ENCODE data around the gene MORC1.

Gene MORC1

DNA sequence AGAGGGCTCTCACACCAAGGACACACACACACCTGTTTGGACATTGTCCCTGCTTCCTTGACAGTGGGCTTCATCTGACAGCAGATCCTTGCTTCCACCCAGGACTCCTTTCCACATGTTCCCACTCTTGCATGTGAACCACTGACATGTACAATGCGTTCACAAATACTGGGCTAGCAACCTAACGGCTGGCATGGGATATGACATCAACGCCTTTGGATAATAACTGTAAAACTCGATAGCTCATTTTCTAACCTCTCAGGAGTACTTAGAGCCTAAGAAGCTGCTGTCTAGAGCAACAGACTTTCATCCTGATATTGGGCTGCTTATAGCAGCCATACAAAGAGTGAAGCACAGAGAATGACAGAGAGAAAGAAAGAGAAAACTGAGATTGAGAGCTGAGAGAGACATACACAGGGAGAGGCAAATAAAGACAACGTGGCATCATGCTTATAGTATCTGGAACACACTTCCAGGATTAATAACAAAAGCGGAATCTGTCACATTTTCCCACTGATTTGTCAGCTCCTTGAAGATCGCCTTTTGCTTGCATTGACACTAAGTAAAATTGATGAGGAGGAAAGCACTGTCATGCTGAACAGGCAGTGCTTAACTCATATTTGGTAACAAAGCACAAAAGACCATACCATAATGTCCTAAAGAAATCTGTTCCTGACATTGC, 166.0 kb downstream of the MORC1 start:
- TF ChIP-seq FOXP2 (optimal IDR thresholded peaks at IDR 0.05; ENCODE audit: borderline replicate concordance, extremely low read depth, extremely low read length, insufficient read depth), result no peak
- TF ChIP-seq, protein P1, sequence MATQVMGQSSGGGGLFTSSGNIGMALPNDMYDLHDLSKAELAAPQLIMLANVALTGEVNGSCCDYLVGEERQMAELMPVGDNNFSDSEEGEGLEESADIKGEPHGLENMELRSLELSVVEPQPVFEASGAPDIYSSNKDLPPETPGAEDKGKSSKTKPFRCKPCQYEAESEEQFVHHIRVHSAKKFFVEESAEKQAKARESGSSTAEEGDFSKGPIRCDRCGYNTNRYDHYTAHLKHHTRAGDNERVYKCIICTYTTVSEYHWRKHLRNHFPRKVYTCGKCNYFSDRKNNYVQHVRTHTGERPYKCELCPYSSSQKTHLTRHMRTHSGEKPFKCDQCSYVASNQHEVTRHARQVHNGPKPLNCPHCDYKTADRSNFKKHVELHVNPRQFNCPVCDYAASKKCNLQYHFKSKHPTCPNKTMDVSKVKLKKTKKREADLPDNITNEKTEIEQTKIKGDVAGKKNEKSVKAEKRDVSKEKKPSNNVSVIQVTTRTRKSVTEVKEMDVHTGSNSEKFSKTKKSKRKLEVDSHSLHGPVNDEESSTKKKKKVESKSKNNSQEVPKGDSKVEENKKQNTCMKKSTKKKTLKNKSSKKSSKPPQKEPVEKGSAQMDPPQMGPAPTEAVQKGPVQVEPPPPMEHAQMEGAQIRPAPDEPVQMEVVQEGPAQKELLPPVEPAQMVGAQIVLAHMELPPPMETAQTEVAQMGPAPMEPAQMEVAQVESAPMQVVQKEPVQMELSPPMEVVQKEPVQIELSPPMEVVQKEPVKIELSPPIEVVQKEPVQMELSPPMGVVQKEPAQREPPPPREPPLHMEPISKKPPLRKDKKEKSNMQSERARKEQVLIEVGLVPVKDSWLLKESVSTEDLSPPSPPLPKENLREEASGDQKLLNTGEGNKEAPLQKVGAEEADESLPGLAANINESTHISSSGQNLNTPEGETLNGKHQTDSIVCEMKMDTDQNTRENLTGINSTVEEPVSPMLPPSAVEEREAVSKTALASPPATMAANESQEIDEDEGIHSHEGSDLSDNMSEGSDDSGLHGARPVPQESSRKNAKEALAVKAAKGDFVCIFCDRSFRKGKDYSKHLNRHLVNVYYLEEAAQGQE (IDR thresholded peaks at IDR 0.05; ENCODE audit: insufficient read depth in 1 of 2, low read depth in 2 of 2, low read length in 2 of 2), result no peak
- TF ChIP-seq TAF1 (IDR thresholded peaks at IDR 0.05; ENCODE audit: borderline replicate concordance, insufficient read depth, low read length), result no peak
- TF ChIP-seq POLR2AphosphoS5 (IDR thresholded peaks at IDR 0.05; ENCODE audit: low read depth, low read length), result no peak
- no peak for TF ChIP-seq SIN3A (IDR thresholded peaks at IDR 0.05; ENCODE audit: borderline replicate concordance, insufficient read depth, low read length)

DNA sequence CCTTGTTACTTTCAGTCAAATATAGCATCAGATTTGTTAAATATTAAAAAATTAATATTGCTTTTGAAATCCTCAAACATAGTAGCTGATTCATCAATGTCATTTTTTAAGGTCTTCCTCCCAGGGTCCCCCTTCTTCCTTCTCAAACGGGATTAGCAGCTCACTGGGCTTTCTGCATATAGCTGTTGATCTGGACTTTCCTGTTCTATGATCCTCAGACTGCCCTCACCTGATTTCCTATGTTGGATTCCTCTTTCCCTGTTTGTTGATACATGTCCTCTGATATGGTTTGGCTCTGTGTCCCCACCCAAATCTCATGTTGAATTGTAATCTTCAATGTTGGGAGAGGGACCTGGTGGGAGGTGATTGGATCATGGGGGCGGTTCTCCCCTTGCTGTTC, 170.1 kb downstream of the MORC1 start:
- TF ChIP-seq, protein P1 (IDR thresholded peaks at IDR 0.05; ENCODE audit: insufficient read depth in 1 of 2, low read depth in 2 of 2, low read length in 2 of 2), result no peak
- no peak for TF ChIP-seq FOXP2 (optimal IDR thresholded peaks at IDR 0.05; ENCODE audit: borderline replicate concordance, extremely low read depth, extremely low read length, insufficient read depth)
- TF ChIP-seq POLR2AphosphoS5 (IDR thresholded peaks at IDR 0.05; ENCODE audit: low read depth, low read length), result no peak
- no peak for TF ChIP-seq TAF1 (IDR thresholded peaks at IDR 0.05; ENCODE audit: borderline replicate concordance, insufficient read depth, low read length)
- TF ChIP-seq SIN3A (IDR thresholded peaks at IDR 0.05; ENCODE audit: borderline replicate concordance, insufficient read depth, low read length), result no peak

DNA sequence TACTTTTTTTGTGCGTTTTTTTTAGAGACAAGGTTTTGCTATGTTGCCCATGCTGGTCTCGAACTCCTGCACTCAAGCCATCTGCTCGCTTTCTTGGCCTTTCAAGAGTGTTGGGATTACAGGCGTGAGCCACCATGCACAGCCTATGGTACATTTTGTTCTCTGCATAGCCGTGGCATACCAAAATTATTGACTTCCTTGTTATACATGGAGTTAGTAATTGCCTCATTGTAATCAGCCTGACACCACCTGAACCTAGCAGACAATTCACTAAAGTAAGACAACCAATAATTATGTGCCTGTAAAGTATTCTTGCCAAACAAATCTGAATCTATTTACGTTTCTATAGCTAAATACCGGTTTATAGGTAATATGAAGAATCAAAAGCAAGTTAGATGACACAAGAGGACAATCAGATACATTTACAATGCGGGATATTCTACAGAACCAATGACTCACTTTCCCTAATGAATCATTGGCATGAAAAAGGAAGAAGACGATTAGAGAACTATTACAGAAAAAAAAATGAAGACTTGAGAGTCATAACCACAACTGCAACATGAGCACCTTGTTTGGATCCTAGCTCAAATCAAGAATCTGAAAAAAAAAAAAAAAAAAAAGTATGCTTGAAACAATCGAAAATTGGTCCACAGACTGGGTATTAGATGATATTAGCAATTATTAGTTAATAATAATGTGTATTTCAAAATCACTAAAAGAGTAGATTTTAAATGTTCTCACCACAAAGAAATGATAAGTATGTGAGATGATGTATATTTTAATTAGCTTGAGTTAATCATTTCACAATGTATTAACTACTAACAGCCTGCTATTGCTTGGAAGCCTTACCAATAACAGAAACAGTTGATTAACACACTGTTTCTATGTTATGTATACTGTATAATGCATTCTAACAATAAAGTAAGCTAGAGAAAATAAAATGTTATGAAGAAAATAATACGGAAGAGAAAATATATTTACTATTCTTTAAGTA, 171.3 kb downstream of the MORC1 start:
- TF ChIP-seq, protein P1 (IDR thresholded peaks at IDR 0.05; ENCODE audit: insufficient read depth in 1 of 2, low read depth in 2 of 2, low read length in 2 of 2), result no peak
- no peak for TF ChIP-seq POLR2AphosphoS5 (IDR thresholded peaks at IDR 0.05; ENCODE audit: low read depth, low read length)
- no peak for TF ChIP-seq TAF1 (IDR thresholded peaks at IDR 0.05; ENCODE audit: borderline replicate concordance, insufficient read depth, low read length)
- no peak for TF ChIP-seq FOXP2 (optimal IDR thresholded peaks at IDR 0.05; ENCODE audit: borderline replicate concordance, extremely low read depth, extremely low read length, insufficient read depth)
- no peak for TF ChIP-seq SIN3A (IDR thresholded peaks at IDR 0.05; ENCODE audit: borderline replicate concordance, insufficient read depth, low read length)

DNA sequence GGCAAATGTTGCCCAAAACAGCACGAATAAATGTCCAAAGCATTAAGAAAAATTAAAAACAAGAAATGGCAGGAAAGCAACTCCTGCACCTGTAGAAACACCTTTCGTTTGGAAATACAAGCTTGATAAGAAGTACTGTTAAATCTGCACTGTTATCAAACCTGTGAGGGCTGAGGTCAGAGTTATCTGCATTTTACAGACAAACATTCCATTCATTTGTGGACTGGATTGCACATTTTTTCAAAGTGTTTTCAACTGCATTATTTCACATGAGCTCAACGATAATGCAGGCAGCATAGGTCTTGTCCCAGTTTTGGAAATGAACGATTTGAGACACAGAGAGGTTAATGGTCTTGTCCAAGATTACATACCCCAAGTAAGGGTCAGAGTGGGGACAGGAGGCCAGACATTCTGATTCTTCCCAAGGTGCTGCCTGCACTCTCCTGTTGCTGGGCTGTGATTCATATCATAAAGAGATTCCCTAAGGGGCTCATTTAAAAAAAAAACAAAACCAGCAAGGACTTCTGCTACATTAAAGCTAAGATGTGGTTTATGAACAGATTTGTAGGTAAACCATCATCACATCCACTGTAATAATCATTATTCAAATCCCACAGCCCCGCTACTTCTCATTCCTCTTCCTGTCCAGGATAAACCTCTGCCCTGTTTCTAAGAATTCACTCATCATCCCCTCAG, 177.2 kb downstream of the MORC1 start:
- no peak for TF ChIP-seq FOXP2 (optimal IDR thresholded peaks at IDR 0.05; ENCODE audit: borderline replicate concordance, extremely low read depth, extremely low read length, insufficient read depth)

DNA sequence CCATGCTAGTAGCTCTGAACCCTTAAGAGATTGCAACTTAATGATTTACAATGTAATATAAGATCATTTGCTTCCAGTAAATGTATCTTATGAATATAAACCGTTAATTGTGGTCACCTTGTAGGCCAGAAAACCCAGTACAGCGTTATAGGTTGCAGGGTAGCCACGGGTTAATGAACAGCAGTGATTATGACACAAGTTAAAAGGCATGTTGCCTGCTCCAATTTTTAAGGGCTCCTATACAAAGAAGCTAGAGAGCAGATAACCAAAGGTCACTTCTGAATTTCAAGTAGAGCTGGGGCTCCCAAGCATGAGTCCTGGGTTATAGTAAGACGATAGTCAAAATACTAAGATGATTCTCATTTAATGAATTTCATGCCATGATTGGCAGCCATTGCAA, 177.8 kb downstream of the MORC1 start:
- TF ChIP-seq POLR2AphosphoS5 (IDR thresholded peaks at IDR 0.05; ENCODE audit: low read depth, low read length) (no peak), SIN3A (IDR thresholded peaks at IDR 0.05; ENCODE audit: borderline replicate concordance, insufficient read depth, low read length) (no peak), FOXP2 (optimal IDR thresholded peaks at IDR 0.05; ENCODE audit: borderline replicate concordance, extremely low read depth, extremely low read length, insufficient read depth) (no peak), TAF1 (IDR thresholded peaks at IDR 0.05; ENCODE audit: borderline replicate concordance, insufficient read depth, low read length) (no peak)
- TF ChIP-seq, protein P1 (IDR thresholded peaks at IDR 0.05; ENCODE audit: insufficient read depth in 1 of 2, low read depth in 2 of 2, low read length in 2 of 2), result no peak

Measured in PFSK-1 (cell line).